Dendritic cell treated with granulocyte-macrophage colony-stimulating factor and Interleukin-4, amounts not matched to agents 40 ng/mL and 50 ng/mL, for 4 days (primary cell): ENCODE measurements around the gene IGSF23.
"Not testable (repeated sequence)": the region's sequence is repeated elsewhere in the genome, so short reads cannot be mapped to it uniquely, and the experiment has no call there.

Source experiments
- H3K27ac Mint-ChIP-seq: one replicate; pipeline ENCODE4 v1.8.0; 2022; ENCODE audit warnings: mild to moderate bottlenecking, mixed read lengths
- H3K27me3 Mint-ChIP-seq: one replicate; pipeline ENCODE4 v1.8.0; 2022; ENCODE audit warnings: mild to moderate bottlenecking, mixed read lengths
- H3K36me3 Mint-ChIP-seq: one replicate; pipeline ENCODE4 v1.8.0; 2022; ENCODE audit warnings: low read depth, mixed read lengths
- H3K4me1 Mint-ChIP-seq: one replicate; pipeline ENCODE4 v1.8.0; 2022; ENCODE audit warnings: low read depth, mixed read lengths
- H3K4me3 Mint-ChIP-seq: one replicate; pipeline ENCODE4 v1.8.0; 2022; ENCODE audit warnings: mild to moderate bottlenecking, moderate library complexity, mixed read lengths
- H3K9me3 Mint-ChIP-seq: one replicate; pipeline ENCODE4 v1.8.0; 2022; ENCODE audit warnings: mixed read lengths
- intact Hi-C: fragments of 100-400 bp; cut with micrococcal nuclease; formaldehyde crosslinking; loops from one replicate; pipeline ENCODE4 v1.15.0; 2022

Gene IGSF23

GRCh38 chr19:44593866-44594266 is 19.5 kb upstream of the IGSF23 start:
- intact Hi-C loops, H3K36me3 Mint-ChIP-seq, H3K4me3 Mint-ChIP-seq, H3K9me3 Mint-ChIP-seq, H3K27ac Mint-ChIP-seq: not testable (repeated sequence)
- H3K4me1 Mint-ChIP-seq: peaks cover 49% of the 10 kb centered on the region
- H3K27me3 Mint-ChIP-seq: peaks cover 34% of the 10 kb centered on the region

GRCh38 chr19:44596428-44597130 is 16.8 kb upstream of the IGSF23 start:
- intact Hi-C loops: no loop called here
- H3K4me1 Mint-ChIP-seq: peaks cover 26% of the 10 kb centered on the region
- H3K27ac Mint-ChIP-seq: peak overlapping the region; percentile 33
- no peaks in the 10 kb centered on the region for H3K36me3 Mint-ChIP-seq
- H3K9me3 Mint-ChIP-seq: peaks cover 9% of the 10 kb centered on the region
- H3K27me3 Mint-ChIP-seq: peaks cover 53% of the 10 kb centered on the region
- H3K4me3 Mint-ChIP-seq: no peak overlapping the region

GRCh38 chr19:44597131-44597491 is 16.3 kb upstream of the IGSF23 start:
- peaks cover 53% of the 10 kb centered on the region for H3K27me3 Mint-ChIP-seq
- intact Hi-C loops: no loop called here
- H3K9me3 Mint-ChIP-seq: peaks cover 9% of the 10 kb centered on the region
- H3K4me3 Mint-ChIP-seq: no peak overlapping the region
- H3K27ac Mint-ChIP-seq: peak overlapping the region; percentile 33
- peaks cover 21% of the 10 kb centered on the region for H3K4me1 Mint-ChIP-seq
- H3K36me3 Mint-ChIP-seq: no peaks in the 10 kb centered on the region

- Mint-ChIP-seq H3K4me1 (peaks cover 16% of the 10 kb centered on the region), H3K27me3 (peaks cover 59% of the 10 kb centered on the region), H3K4me3 (no peak overlapping the region), H3K36me3 (no peaks in the 10 kb centered on the region), H3K9me3 (peaks cover 9% of the 10 kb centered on the region), H3K27ac (no peak overlapping the region)
- intact Hi-C loops: no loop called here
These were observed 15.0 kb upstream of the IGSF23 start for GRCh38 chr19:44598355-44598754.

- H3K27me3 Mint-ChIP-seq: peaks cover 60% of the 10 kb centered on the region
- peaks cover 12% of the 10 kb centered on the region for H3K4me1 Mint-ChIP-seq
- no peak overlapping the region for H3K4me3 Mint-ChIP-seq
- intact Hi-C loops: no loop called here
- H3K9me3 Mint-ChIP-seq: peaks cover 9% of the 10 kb centered on the region
- H3K36me3 Mint-ChIP-seq: no peaks in the 10 kb centered on the region
- no peak overlapping the region for H3K27ac Mint-ChIP-seq
These were observed 14.5 kb upstream of the IGSF23 start for GRCh38 chr19:44598880-44599279.

GRCh38 chr19:44600466-44600865 is 12.9 kb upstream of the IGSF23 start:
- Mint-ChIP-seq H3K27me3 (peaks cover 57% of the 10 kb centered on the region), H3K9me3 (peaks cover 9% of the 10 kb centered on the region), H3K4me3 (no peak overlapping the region), H3K36me3 (no peaks in the 10 kb centered on the region), H3K27ac (no peak overlapping the region), H3K4me1 (peaks cover 11% of the 10 kb centered on the region)
- intact Hi-C loops: no loop called here

GRCh38 chr19:44602081-44602480 is 11.3 kb upstream of the IGSF23 start:
- no peaks in the 10 kb centered on the region for H3K36me3 Mint-ChIP-seq
- no peak overlapping the region for H3K27ac Mint-ChIP-seq
- H3K4me3 Mint-ChIP-seq: no peak overlapping the region
- H3K9me3 Mint-ChIP-seq: peaks cover 9% of the 10 kb centered on the region
- H3K27me3 Mint-ChIP-seq: peaks cover 44% of the 10 kb centered on the region
- intact Hi-C loops: no loop called here
- H3K4me1 Mint-ChIP-seq: peaks cover 8% of the 10 kb centered on the region

GRCh38 chr19:44603201-44603945 is 10.0 kb upstream of the IGSF23 start:
- H3K4me3 Mint-ChIP-seq: no peak overlapping the region
- no peaks in the 10 kb centered on the region for H3K36me3 Mint-ChIP-seq
- intact Hi-C loops: no loop called here
- H3K27ac Mint-ChIP-seq: no peak overlapping the region
- H3K9me3 Mint-ChIP-seq: peaks cover 9% of the 10 kb centered on the region
- H3K4me1 Mint-ChIP-seq: peaks cover 16% of the 10 kb centered on the region
- H3K27me3 Mint-ChIP-seq: peaks cover 33% of the 10 kb centered on the region

- peaks cover 8% of the 10 kb centered on the region for H3K9me3 Mint-ChIP-seq
- H3K36me3 Mint-ChIP-seq: no peaks in the 10 kb centered on the region
- no peak overlapping the region for H3K4me3 Mint-ChIP-seq
- intact Hi-C loops: no loop called here
- H3K27me3 Mint-ChIP-seq: peaks cover 24% of the 10 kb centered on the region
- peaks cover 20% of the 10 kb centered on the region for H3K4me1 Mint-ChIP-seq
- no peak overlapping the region for H3K27ac Mint-ChIP-seq
These were observed 9.1 kb upstream of the IGSF23 start for GRCh38 chr19:44604241-44604640.

GRCh38 chr19:44605547-44605946 is 7.8 kb upstream of the IGSF23 start:
- Mint-ChIP-seq H3K27me3 (peaks cover 13% of the 10 kb centered on the region), H3K4me3 (no peak overlapping the region), H3K36me3 (no peaks in the 10 kb centered on the region), H3K9me3 (no peaks in the 10 kb centered on the region), H3K27ac (no peak overlapping the region), H3K4me1 (peaks cover 25% of the 10 kb centered on the region)
- intact Hi-C loops: no loop called here

- H3K4me1 Mint-ChIP-seq: peaks cover 25% of the 10 kb centered on the region
- intact Hi-C loops: no loop called here
- no peak overlapping the region for H3K4me3 Mint-ChIP-seq
- no peaks in the 10 kb centered on the region for H3K36me3 Mint-ChIP-seq
- H3K27me3 Mint-ChIP-seq: peaks cover 9% of the 10 kb centered on the region
- no peaks in the 10 kb centered on the region for H3K9me3 Mint-ChIP-seq
- peak overlapping the region; percentile 70 for H3K27ac Mint-ChIP-seq
These were observed 6.3 kb upstream of the IGSF23 start for GRCh38 chr19:44607049-44607448.

- Mint-ChIP-seq H3K27ac (peak overlapping the region; percentile 70), H3K36me3 (no peaks in the 10 kb centered on the region), H3K27me3 (peaks cover 3% of the 10 kb centered on the region), H3K4me3 (no peak overlapping the region), H3K4me1 (peaks cover 25% of the 10 kb centered on the region), H3K9me3 (no peaks in the 10 kb centered on the region)
- intact Hi-C loops: no loop called here
These were observed 5.4 kb upstream of the IGSF23 start for GRCh38 chr19:44607917-44608316.

GRCh38 chr19:44608391-44608821 is 5.0 kb upstream of the IGSF23 start:
- Mint-ChIP-seq H3K36me3 (no peaks in the 10 kb centered on the region), H3K9me3 (no peaks in the 10 kb centered on the region), H3K4me3 (no peak overlapping the region), H3K27ac (peak overlapping the region; percentile 70), H3K27me3 (peaks cover 2% of the 10 kb centered on the region), H3K4me1 (peaks cover 25% of the 10 kb centered on the region)
- intact Hi-C loops: no loop called here

GRCh38 chr19:44609219-44609618 is 4.1 kb upstream of the IGSF23 start:
- Mint-ChIP-seq H3K27ac (peak overlapping the region; percentile 34), H3K9me3 (no peaks in the 10 kb centered on the region), H3K4me1 (peaks cover 25% of the 10 kb centered on the region), H3K36me3 (no peaks in the 10 kb centered on the region), H3K4me3 (no peak overlapping the region), H3K27me3 (no peaks in the 10 kb centered on the region)
- intact Hi-C loops: no loop called here
